H1 (cell line): Measurements from ENCODE around the gene ATF7IP2. TPM values are rescaled to one million over a fixed set of nuclear protein-coding genes. Genes with fewer than 3 reads are reported as not detected.

Experiments used
- ATF3 ChIP-seq: IDR thresholded peaks from 2 replicates; pipeline ENCODE4 v1.6.1; 2011; ENCODE audit warnings: low read depth, mild to moderate bottlenecking, low read length; ENCODE audit not compliant: insufficient read depth
- CHD7 ChIP-seq: fragments of 300-600 bp; sonication (generic); IDR thresholded peaks from 2 replicates; pipeline ENCODE4 v1.7.1; 2012; ENCODE audit warnings: low read length, moderate library complexity, mild to moderate bottlenecking, inconsistent platforms; ENCODE audit not compliant: insufficient replicate concordance
- FOSL1 ChIP-seq: IDR thresholded peaks from 2 replicates; pipeline ENCODE4 v1.6.1; 2011; ENCODE audit warnings: mild to moderate bottlenecking, low read depth, low read length, moderate library complexity; ENCODE audit not compliant: insufficient read depth
- HDAC2 ChIP-seq, 2 experiments: fragments of 300-600 bp in 1 of 2; sonication (generic) in 1 of 2; IDR thresholded peaks; 2 replicates each; pipeline ENCODE4 v1.6.1; 2011 to 2012; ENCODE audit warnings: low read depth in 2 of 2, low read length in 2 of 2, mild to moderate bottlenecking in 2 of 2, moderate library complexity in 2 of 2, borderline replicate concordance in 1 of 2, inconsistent platforms in 1 of 2
- JUN ChIP-seq: IDR thresholded peaks from 2 replicates; pipeline ENCODE4 v1.6.1; 2011; ENCODE audit warnings: low read depth, mild to moderate bottlenecking, improper control_type of control experiment, low read length
- MAX ChIP-seq: IDR thresholded peaks from 2 replicates; pipeline ENCODE4 v1.6.1; 2012; ENCODE audit warnings: inconsistent platforms
- NANOG ChIP-seq: IDR thresholded peaks from 2 replicates; pipeline ENCODE4 v1.6.1; 2011; ENCODE audit warnings: low read length, low read depth, mild to moderate bottlenecking, inconsistent platforms; ENCODE audit not compliant: insufficient read depth, poor library complexity, severe bottlenecking
- polyA plus RNA-seq, 7 experiments: library from polyadenylated mRNA; depleted of rRNA in 3 of 7; stranded (reverse) in 5 of 7; unstranded in 2 of 7; fragments of >200 nt in 5 of 7; fragments of 200-250 nt in 2 of 7; gene quantifications; 1 replicate in 5 of 7; 2 replicates in 1 of 7; 4 replicates in 1 of 7; pipeline versions ENCODE4 v1.2.1 to v1.2.3, GENCODE V29; 2011 to 2013; ENCODE audit warnings: missing spikeins in 2 of 7, mixed read lengths in 2 of 7
- total RNA-seq: library from RNA; stranded (reverse); fragmentation: NEBNext Ultra II Directional; extraction: Animal tissue kit (Norgen Biotek cat#: 25700); gene quantifications from 2 replicates; pipeline ENCODE4 v1.2.1, GENCODE V29; 2021

ATF7IP2 gene
- total and polyA plus RNA-seq, 2 of the 8 experiments (the other 6 are each of a cell fraction or from before 2014, with no cell fraction given) = 28.7 to 32.8 TPM

- TF ChIP-seq CHD7 (no peak), HDAC2 (IDR thresholded peaks at IDR 0.05; ENCODE audit: borderline replicate concordance in 1 of 2, low read depth in 2 of 2, low read length in 2 of 2) (no peak), FOSL1 (no peak), NANOG (no peak), ATF3 (no peak), JUN (no peak), MAX (no peak)
Measured at GRCh38 chr16:10362077-10362863, 23.6 kb upstream of the ATF7IP2 start (continued).
